B cell (primary cell): Measurements from ENCODE around the gene GDF7. TPM values are rescaled to one million over a fixed set of nuclear protein-coding genes. Genes with fewer than 3 reads are reported as not detected.

ENCODE experiments used
- ATAC-seq: fragments of 200-7000 bp; cut with Tn5 transposase; one replicate; pipeline ENCODE4 v1.10.0; 2021; ENCODE audit warnings: low read depth, mild to moderate bottlenecking, moderate number of reproducible peaks, moderate library complexity
- CTCF ChIA-PET: fragments of 350-600 bp; sonication (Branson Sonifier 250); formaldehyde crosslinking; loops from one replicate; lab custom pipeline; 2021; ENCODE audit warnings: antibody characterized with exemption, inconsistent platforms; lab: Charles Lee
- POLR2A ChIA-PET: fragments of 350-600 bp; sonication (Branson Sonifier 250); formaldehyde crosslinking; loops from one replicate; lab custom pipeline; 2021; ENCODE audit warnings: antibody characterized with exemption; lab: Charles Lee
- DNase-seq: peaks from one replicate; pipeline ENCODE4 v3.0.0; 2013
- H2AFZ ChIP-seq: 2 replicates; pipeline ENCODE4 v1.6.1; 2012; ENCODE audit warnings: mild to moderate bottlenecking, low read depth, low read length; ENCODE audit not compliant: insufficient read depth, poor library complexity, severe bottlenecking
- H3K27ac ChIP-seq, 2 donors: 1 replicate in 1 of 2; 2 replicates in 1 of 2; pipeline ENCODE4 v1.5.1; 2012 to 2013; ENCODE audit warnings: low read length in 2 of 2, mild to moderate bottlenecking in 2 of 2, moderate library complexity in 1 of 2
- H3K27me3 ChIP-seq, 4 experiments: fragments of 200-600 bp in 1 of 4; sonication (generic) in 1 of 4; replicated peaks in 1 of 4; 1 replicate in 2 of 4; 2 replicates in 2 of 4; pipeline versions ENCODE4 v1.6.1 to v1.7.0; 2013 to 2016; ENCODE audit warnings: low read length in 3 of 4, mild to moderate bottlenecking in 2 of 4, mixed read lengths in 1 of 4, moderate library complexity in 1 of 4; ENCODE audit not compliant: insufficient read depth in 4 of 4, control insufficient read depth in 3 of 4; ENCODE audit errors: control extremely low read depth in 1 of 4
- H3K36me3 ChIP-seq, 2 experiments: replicated peaks in 1 of 2; 1 replicate in 1 of 2; 2 replicates in 1 of 2; pipeline versions ENCODE4 v1.6.1 to v1.7.1; 2013; ENCODE audit warnings: low read length in 1 of 2; ENCODE audit not compliant: insufficient read depth in 2 of 2, control insufficient read depth in 1 of 2; ENCODE audit errors: control extremely low read depth in 1 of 2, extremely low read depth in 1 of 2
- H3K4me1 ChIP-seq, 2 donors: fragments of 200-600 bp in 1 of 2; sonication (generic) in 1 of 2; 1 replicate in 1 of 2; 2 replicates in 1 of 2; pipeline versions ENCODE4 v1.5.1 to v1.6.1; 2013 to 2017; ENCODE audit warnings: low read length in 2 of 2; ENCODE audit not compliant: control insufficient read depth in 2 of 2, insufficient read depth in 2 of 2
- H3K4me2 ChIP-seq: replicated peaks from 2 replicates; pipeline ENCODE3; 2012; ENCODE audit warnings: mild to moderate bottlenecking, low read depth, low read length; ENCODE audit not compliant: poor library complexity, severe bottlenecking
- H3K4me3 ChIP-seq, 5 experiments: fragments of 200-600 bp in 1 of 5; sonication (generic) in 1 of 5; 1 replicate in 3 of 5; 2 replicates in 2 of 5; pipeline versions ENCODE4 v1.5.1 to v1.7.0; 2011 to 2016; ENCODE audit warnings: low read length in 4 of 5, mild to moderate bottlenecking in 4 of 5, low read depth in 2 of 5, control low read depth in 1 of 5, moderate library complexity in 1 of 5; ENCODE audit not compliant: insufficient read depth in 1 of 5; ENCODE audit errors: control extremely low read depth in 1 of 5, extremely low read depth in 1 of 5
- H3K79me2 ChIP-seq: fragments of 200-600 bp; sonication (generic); one replicate; pipeline ENCODE4 v1.6.0; 2016; ENCODE audit warnings: low read length; ENCODE audit not compliant: control insufficient read depth, insufficient read depth
- H3K9ac ChIP-seq: fragments of 200-600 bp; sonication (generic); 2 replicates; pipeline ENCODE4 v1.6.1; 2017; ENCODE audit warnings: mild to moderate bottlenecking, low read length, moderate library complexity
- H3K9me3 ChIP-seq, 3 donors: one replicate each; pipeline versions ENCODE4 v1.6.1 to v1.7.1; 2013; ENCODE audit warnings: low read length in 2 of 3; ENCODE audit not compliant: control insufficient read depth in 2 of 3, insufficient read depth in 1 of 3; ENCODE audit errors: control extremely low read depth in 1 of 3
- H4K20me1 ChIP-seq: 2 replicates; pipeline ENCODE4 v1.6.0; 2012; ENCODE audit warnings: mild to moderate bottlenecking, low read length; ENCODE audit not compliant: insufficient read depth, control insufficient read depth, poor library complexity, severe bottlenecking
- H3K27ac Mint-ChIP-seq: one replicate; pipeline ENCODE4 v1.8.0; 2021; ENCODE audit warnings: mixed read lengths
- H3K27me3 Mint-ChIP-seq: one replicate; pipeline ENCODE4 v1.8.0; 2021; ENCODE audit warnings: mixed read lengths
- H3K4me1 Mint-ChIP-seq: one replicate; pipeline ENCODE4 v1.8.0; 2021; ENCODE audit warnings: mixed read lengths
- H3K4me3 Mint-ChIP-seq: one replicate; pipeline ENCODE4 v1.8.0; 2021; ENCODE audit warnings: mixed read lengths
- H3K9me3 Mint-ChIP-seq: one replicate; pipeline ENCODE4 v1.8.0; 2022; ENCODE audit warnings: mixed read lengths; ENCODE audit not compliant: insufficient read depth
- EZH2 ChIP-seq: IDR thresholded peaks from 2 replicates; pipeline ENCODE4 v1.6.1; 2012; ENCODE audit warnings: borderline replicate concordance, low read depth, mild to moderate bottlenecking, moderate library complexity, low read length; ENCODE audit not compliant: insufficient read depth, poor library complexity, severe bottlenecking
- WGBS: methylation state at CpG from one replicate; pipeline ENCODE4 v1.1.5; 2013; ENCODE audit warnings: missing lambda C conversion rate; ENCODE audit not compliant: insufficient coverage; 5-methylcytosine and 5-hydroxymethylcytosine counted together
- intact Hi-C: fragments of 100-400 bp; cut with micrococcal nuclease; formaldehyde crosslinking; loops from one replicate; pipeline ENCODE4 v1.10.0; 2022
- polyA plus RNA-seq: library from polyadenylated mRNA; depleted of rRNA; stranded (reverse); fragments of >200 nt; gene quantifications from 2 replicates; pipeline ENCODE4 v1.2.3, GENCODE V29; 2012
- total RNA-seq, 2 donors: library from RNA; stranded (reverse); fragments of 120-200 nt in 1 of 2; gene quantifications; 1 replicate in 1 of 2; 2 replicates in 1 of 2; pipeline versions ENCODE4 v1.2.3 to v1.2.4, GENCODE V29; 2013 to 2022
- TF ChIP-seq, protein P1 (sequence below): fragments of 200-600 bp; IDR thresholded peaks from one replicate; pipeline ENCODE4 v1.8.0; 2022; ENCODE audit warnings: antibody characterized with exemption, mild to moderate bottlenecking

The GDF7 gene
- total and polyA plus RNA-seq, 2 donors (not counting 1 experiment from before 2014, with no cell fraction given) = 7.0 to 15.3 TPM

DNA sequence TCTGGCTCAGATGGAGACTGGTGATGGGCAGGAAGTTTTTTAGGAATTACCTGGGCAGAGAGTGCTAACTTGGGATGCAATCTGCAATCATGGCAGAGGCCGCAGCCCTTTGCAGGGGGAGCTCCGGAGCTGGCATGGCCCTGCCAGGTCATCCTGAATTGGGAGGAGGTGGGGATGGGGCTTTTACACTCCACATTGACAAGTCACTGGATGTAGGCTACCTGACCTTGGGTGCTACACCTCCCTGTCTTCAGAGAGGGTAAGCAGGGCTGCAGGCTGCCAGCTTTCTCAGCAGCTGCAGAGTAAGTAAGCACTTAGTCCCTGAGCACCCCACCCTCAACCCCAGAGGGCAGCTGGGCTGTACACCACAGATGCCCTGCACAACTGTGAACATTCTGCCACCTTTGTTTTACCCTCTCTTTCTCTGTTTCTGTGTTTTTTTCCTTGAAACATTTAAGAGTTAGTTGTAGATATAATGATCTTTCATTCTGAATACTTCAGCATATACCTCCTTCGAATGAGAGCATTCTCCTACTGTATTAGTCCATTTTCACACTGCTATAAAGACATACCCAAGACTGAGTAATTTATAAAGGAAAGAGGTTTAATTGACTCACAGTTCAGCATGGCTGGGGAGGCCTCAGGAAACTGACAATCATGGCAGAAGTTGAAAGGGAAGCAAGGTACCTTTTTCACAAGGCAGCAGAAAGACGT lies 9.3 kb upstream of the GDF7 start:
- Mint-ChIP-seq H3K9me3 (no peaks in the 10 kb centered on the region), H3K4me1 (peaks cover 4% of the 10 kb centered on the region), H3K27ac (no peak overlapping the region), H3K27me3 (peaks cover 23% of the 10 kb centered on the region), H3K4me3 (no peak overlapping the region)
- Histone ChIP-seq H3K79me2 (no peaks in the 10 kb centered on the region), H3K9me3 (no peaks in the 10 kb centered on the region), H4K20me1 (no peaks in the 10 kb centered on the region), H3K27me3 (peaks cover 0 to 24% (median 4%) of the 10 kb centered on the region in 4 experiments), H3K36me3 (no peaks in the 10 kb centered on the region), H3K4me2 (no peak overlapping the region), H3K9ac (no peak overlapping the region), H2AFZ (no peak overlapping the region), H3K4me3 (no peak overlapping the region), H3K4me1 (peaks cover 0 to 6% of the 10 kb centered on the region in 2 donors), H3K27ac (no peak overlapping the region)
- intact Hi-C loops = no loop called here
- ATAC-seq (no peak), DNase-seq (no peak)
- CTCF ChIA-PET = interaction anchor here (1.1 to 1.9 kb wide), 3 partner anchors 15 to 307 kb away, joined by 6 to 8 read pairs (median 7); no protein-coding TSS in a partner anchor
- 80% methylated on average over 1 of the region's 4 CpGs for whole genome bisulfite sequencing
- POLR2A ChIA-PET = no interaction called here
- no peak for TF ChIP-seq EZH2
- TF ChIP-seq, protein P1, sequence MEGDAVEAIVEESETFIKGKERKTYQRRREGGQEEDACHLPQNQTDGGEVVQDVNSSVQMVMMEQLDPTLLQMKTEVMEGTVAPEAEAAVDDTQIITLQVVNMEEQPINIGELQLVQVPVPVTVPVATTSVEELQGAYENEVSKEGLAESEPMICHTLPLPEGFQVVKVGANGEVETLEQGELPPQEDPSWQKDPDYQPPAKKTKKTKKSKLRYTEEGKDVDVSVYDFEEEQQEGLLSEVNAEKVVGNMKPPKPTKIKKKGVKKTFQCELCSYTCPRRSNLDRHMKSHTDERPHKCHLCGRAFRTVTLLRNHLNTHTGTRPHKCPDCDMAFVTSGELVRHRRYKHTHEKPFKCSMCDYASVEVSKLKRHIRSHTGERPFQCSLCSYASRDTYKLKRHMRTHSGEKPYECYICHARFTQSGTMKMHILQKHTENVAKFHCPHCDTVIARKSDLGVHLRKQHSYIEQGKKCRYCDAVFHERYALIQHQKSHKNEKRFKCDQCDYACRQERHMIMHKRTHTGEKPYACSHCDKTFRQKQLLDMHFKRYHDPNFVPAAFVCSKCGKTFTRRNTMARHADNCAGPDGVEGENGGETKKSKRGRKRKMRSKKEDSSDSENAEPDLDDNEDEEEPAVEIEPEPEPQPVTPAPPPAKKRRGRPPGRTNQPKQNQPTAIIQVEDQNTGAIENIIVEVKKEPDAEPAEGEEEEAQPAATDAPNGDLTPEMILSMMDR = no peak
